Measurements from ENCODE around the gene TSHZ2.

TSHZ2 gene

GRCh38 chr20:53260591-53260990 lies 288.4 kb downstream of the TSHZ2 start:
- no peak for DNase-seq

GRCh38 chr20:53262365-53262764 lies 290.2 kb downstream of the TSHZ2 start:
- no peak for DNase-seq

- no peak for DNase-seq
These were observed 291.6 kb downstream of the TSHZ2 start for GRCh38 chr20:53263554-53264438.

- DNase-seq: no peak
These were observed 292.4 kb downstream of the TSHZ2 start for GRCh38 chr20:53264604-53265003.

- no peak for DNase-seq
These were observed 293.2 kb downstream of the TSHZ2 start for GRCh38 chr20:53265304-53265875.

GRCh38 chr20:53269380-53269779 lies 297.2 kb downstream of the TSHZ2 start:
- DNase-seq: no peak

GRCh38 chr20:53270792-53271375 lies 298.7 kb downstream of the TSHZ2 start:
- no peak for DNase-seq

- no peak for DNase-seq
These were observed 302.2 kb downstream of the TSHZ2 start for GRCh38 chr20:53274365-53274764.

- DNase-seq: no peak
These were observed 302.6 kb downstream of the TSHZ2 start for GRCh38 chr20:53274807-53275206.

- no peak for DNase-seq
These were observed 304.0 kb downstream of the TSHZ2 start for GRCh38 chr20:53276143-53276542.

- no peak for DNase-seq
These were observed 306.4 kb downstream of the TSHZ2 start for GRCh38 chr20:53278555-53278954.

- DNase-seq: no peak
These were observed 307.6 kb downstream of the TSHZ2 start for GRCh38 chr20:53279735-53280134.

GRCh38 chr20:53281557-53282117 lies 309.5 kb downstream of the TSHZ2 start:
- DNase-seq: no peak

GRCh38 chr20:53282217-53282955 lies 310.2 kb downstream of the TSHZ2 start:
- DNase-seq: no peak

- DNase-seq: no peak
These were observed 310.9 kb downstream of the TSHZ2 start for GRCh38 chr20:53283011-53283410.

- DNase-seq: no peak
These were observed 311.4 kb downstream of the TSHZ2 start for GRCh38 chr20:53283597-53283996.

- DNase-seq: no peak
These were observed 312.1 kb downstream of the TSHZ2 start for GRCh38 chr20:53284256-53284655.

GRCh38 chr20:53284696-53285095 lies 312.5 kb downstream of the TSHZ2 start:
- no peak for DNase-seq

- DNase-seq: no peak
These were observed 315.3 kb downstream of the TSHZ2 start for GRCh38 chr20:53287357-53288042.

- DNase-seq: no peak
These were observed 319.4 kb downstream of the TSHZ2 start for GRCh38 chr20:53291548-53291947.

GRCh38 chr20:53292347-53292746 lies 320.2 kb downstream of the TSHZ2 start:
- DNase-seq: no peak

GRCh38 chr20:53294804-53295203 lies 322.6 kb downstream of the TSHZ2 start:
- DNase-seq: no peak

Measured in DMS79 treated with DMSO at 0.1 percent for 48 hours (cell line).